IMR-90 (cell line): Measurements from ENCODE around the gene SDC4. TPM values are rescaled to one million over a fixed set of nuclear protein-coding genes. Genes with fewer than 3 reads are reported as not detected.

Experiments
- ATAC-seq: fragments of 200-7000 bp; cut with Tn5 transposase; 2 replicates; pipeline ENCODE4 v1.9.1; 2020; ENCODE audit warnings: low read depth, mild to moderate bottlenecking, moderate library complexity
- BruUV-seq: library from RNA; stranded (reverse); fragments of 400-500 nt; replicated peaks from 2 replicates; lab custom pipeline; 2021; lab: Mats Ljungman, UMichigan
- CTCF ChIA-PET: fragments of 300-600 bp; formaldehyde crosslinking; extraction: SDS; loops from one replicate; lab custom pipeline; 2021; ENCODE audit warnings: antibody characterized with exemption; lab: Yijun Ruan, JAX
- POLR2A ChIA-PET: fragments of 300-600 bp; sonication (Branson Sonifier 250); formaldehyde crosslinking; loops from one replicate; lab custom pipeline; 2022; ENCODE audit warnings: antibody characterized with exemption; ENCODE audit not compliant: unreplicated experiment; lab: Charles Lee
- DNase-seq: peaks from one replicate; pipeline ENCODE4 v3.0.0; 2013
- H2AFZ ChIP-seq: replicated peaks from 2 replicates; pipeline ENCODE3; 2013; ENCODE audit warnings: low read length, mild to moderate bottlenecking; ENCODE audit not compliant: poor library complexity
- H2AK5ac ChIP-seq: 2 replicates; pipeline ENCODE4 v1.6.1; 2013; ENCODE audit warnings: low read depth, low read length, inconsistent platforms
- H2AK9ac ChIP-seq: replicated peaks from 2 replicates; pipeline ENCODE3; 2013; ENCODE audit warnings: mild to moderate bottlenecking, low read depth, low read length, moderate library complexity; ENCODE audit not compliant: poor library complexity
- H2BK120ac ChIP-seq: 2 replicates; pipeline ENCODE4 v1.6.1; 2013; ENCODE audit warnings: low read depth, low read length, inconsistent platforms
- H2BK15ac ChIP-seq: 3 replicates; pipeline ENCODE4 v1.6.1; 2013; ENCODE audit warnings: low read depth, low read length, inconsistent platforms
- H2BK20ac ChIP-seq: 2 replicates; pipeline ENCODE4 v1.6.1; 2013; ENCODE audit warnings: low read depth, mild to moderate bottlenecking, inconsistent platforms, low read length, moderate library complexity
- H2BK5ac ChIP-seq: 2 replicates; pipeline ENCODE4 v1.6.1; 2013; ENCODE audit warnings: mild to moderate bottlenecking, low read depth, low read length, inconsistent platforms; ENCODE audit not compliant: poor library complexity, severe bottlenecking
- H3K14ac ChIP-seq: replicated peaks from 2 replicates; pipeline ENCODE4 v1.6.1; 2013; ENCODE audit warnings: low read depth, low read length, inconsistent platforms
- H3K18ac ChIP-seq: 2 replicates; pipeline ENCODE4 v1.6.1; 2013; ENCODE audit warnings: low read depth, low read length, control low read depth
- H3K23ac ChIP-seq: 2 replicates; pipeline ENCODE4 v1.6.1; 2013; ENCODE audit warnings: low read depth, low read length, inconsistent platforms
- H3K27ac ChIP-seq: 2 replicates; pipeline ENCODE4 v1.5.1; 2013; ENCODE audit warnings: mild to moderate bottlenecking, control low read depth, low read length; ENCODE audit not compliant: insufficient read depth
- H3K27me3 ChIP-seq: 2 replicates; pipeline ENCODE4 v1.6.1; 2013; ENCODE audit warnings: low read length; ENCODE audit not compliant: control insufficient read depth, insufficient read depth
- H3K36me3 ChIP-seq: 2 replicates; pipeline ENCODE4 v1.6.1; 2013; ENCODE audit warnings: low read length, mixed read lengths; ENCODE audit not compliant: control insufficient read depth, insufficient read depth
- H3K4ac ChIP-seq: 2 replicates; pipeline ENCODE4 v1.6.1; 2013; ENCODE audit warnings: low read depth, low read length, inconsistent platforms
- H3K4me1 ChIP-seq: 2 replicates; pipeline ENCODE4 v1.6.1; 2013; ENCODE audit warnings: low read length, mixed read lengths; ENCODE audit not compliant: control insufficient read depth, insufficient read depth
- H3K4me2 ChIP-seq: 2 replicates; pipeline ENCODE4 v1.6.1; 2013; ENCODE audit warnings: low read depth, mild to moderate bottlenecking, control low read depth, low read length, moderate library complexity
- H3K4me3 ChIP-seq: 2 replicates; pipeline ENCODE4 v1.5.1; 2013; ENCODE audit warnings: low read depth, mild to moderate bottlenecking, control low read depth, low read length, moderate library complexity; ENCODE audit not compliant: insufficient read depth
- H3K56ac ChIP-seq: 2 replicates; pipeline ENCODE4 v1.6.1; 2013; ENCODE audit warnings: low read length, inconsistent platforms; ENCODE audit not compliant: insufficient read depth; ENCODE audit errors: extremely low read depth
- H3K79me1 ChIP-seq, 2 experiments: 2 replicates each; pipeline ENCODE4 v1.6.1; 2013; ENCODE audit warnings: low read length in 2 of 2, inconsistent platforms in 1 of 2, low read depth in 1 of 2
- H3K9ac ChIP-seq: 2 replicates; pipeline ENCODE4 v1.6.1; 2013; ENCODE audit warnings: low read depth, low read length, control low read depth
- H3K9me1 ChIP-seq: 2 replicates; pipeline ENCODE4 v1.6.1; 2013; ENCODE audit warnings: low read length, inconsistent platforms; ENCODE audit not compliant: insufficient read depth
- H3K9me3 ChIP-seq: 2 replicates; pipeline ENCODE4 v1.6.1; 2013; ENCODE audit warnings: low read length; ENCODE audit not compliant: control insufficient read depth, insufficient read depth
- H4K20me1 ChIP-seq: 2 replicates; pipeline ENCODE4 v1.6.1; 2013; ENCODE audit warnings: low read length, inconsistent platforms; ENCODE audit not compliant: insufficient read depth
- H4K5ac ChIP-seq: 2 replicates; pipeline ENCODE4 v1.6.1; 2013; ENCODE audit warnings: mild to moderate bottlenecking, low read depth, low read length, control low read depth
- H4K8ac ChIP-seq, 2 experiments: 2 replicates each; pipeline ENCODE4 v1.6.1; 2013; ENCODE audit warnings: low read depth in 2 of 2, low read length in 2 of 2, control low read depth in 1 of 2, inconsistent platforms in 1 of 2
- H4K91ac ChIP-seq: 2 replicates; pipeline ENCODE4 v1.6.1; 2013; ENCODE audit warnings: low read depth, low read length, inconsistent platforms; ENCODE audit not compliant: insufficient read depth
- BHLHE40 ChIP-seq: fragments of 150-350 bp; IDR thresholded peaks from 2 replicates; pipeline ENCODE4 v1.6.1; 2016; ENCODE audit warnings: mild to moderate bottlenecking, low read depth, low read length
- CEBPB ChIP-seq: IDR thresholded peaks from 2 replicates; pipeline ENCODE4 v1.6.1; 2012; ENCODE audit warnings: low read depth, low read length, improper control_type of control experiment
- CHD1 ChIP-seq: IDR thresholded peaks from 2 replicates; pipeline ENCODE4 v1.6.1; 2012; ENCODE audit warnings: low read depth, low read length, improper control_type of control experiment
- CTCF ChIP-seq: conservative IDR thresholded peaks from 2 replicates; pipeline ENCODE4 v1.5.1; 2012; ENCODE audit warnings: mild to moderate bottlenecking, low read depth, low read length, improper control_type of control experiment
- ELK1 ChIP-seq: fragments of 150-350 bp; IDR thresholded peaks from 2 replicates; pipeline ENCODE4 v1.6.1; 2016; ENCODE audit warnings: low read depth, mild to moderate bottlenecking, low read length, moderate library complexity, borderline replicate concordance
- FOS ChIP-seq: fragments of 150-350 bp; IDR thresholded peaks from 2 replicates; pipeline ENCODE4 v1.6.1; 2016; ENCODE audit warnings: low read depth, low read length
- MAFK ChIP-seq: IDR thresholded peaks from 2 replicates; pipeline ENCODE4 v1.6.1; 2012; ENCODE audit warnings: low read depth, low read length, improper control_type of control experiment
- MAZ ChIP-seq: IDR thresholded peaks from 2 replicates; pipeline ENCODE4 v1.6.1; 2012; ENCODE audit warnings: low read depth, mild to moderate bottlenecking, low read length, improper control_type of control experiment, moderate library complexity, borderline replicate concordance
- MXI1 ChIP-seq: IDR thresholded peaks from 2 replicates; pipeline ENCODE4 v1.6.1; 2012; ENCODE audit warnings: low read depth, mild to moderate bottlenecking, low read length, moderate library complexity, borderline replicate concordance
- NFE2L2 ChIP-seq: fragments of 150-350 bp; IDR thresholded peaks from 2 replicates; pipeline ENCODE4 v1.6.1; 2016; ENCODE audit warnings: low read depth, mild to moderate bottlenecking, low read length
- POLR2A ChIP-seq: IDR thresholded peaks from 2 replicates; pipeline ENCODE4 v1.6.1; 2012; ENCODE audit warnings: mild to moderate bottlenecking, low read depth, low read length
- RAD21 ChIP-seq: IDR thresholded peaks from 2 replicates; pipeline ENCODE4 v1.6.1; 2012; ENCODE audit warnings: low read length, improper control_type of control experiment
- RCOR1 ChIP-seq: IDR thresholded peaks from 2 replicates; pipeline ENCODE4 v1.6.1; 2012; ENCODE audit warnings: mild to moderate bottlenecking, low read length, improper control_type of control experiment; ENCODE audit not compliant: insufficient replicate concordance
- RFX5 ChIP-seq: IDR thresholded peaks from 2 replicates; pipeline ENCODE4 v1.8.0; 2012; ENCODE audit warnings: low read depth, mild to moderate bottlenecking, low read length, moderate library complexity
- SMC3 ChIP-seq: fragments of 150-350 bp; IDR thresholded peaks from 2 replicates; pipeline ENCODE4 v1.6.1; 2016; ENCODE audit warnings: low read depth, mild to moderate bottlenecking, antibody characterized with exemption, low read length, moderate library complexity
- USF2 ChIP-seq: fragments of 150-350 bp; IDR thresholded peaks from 2 replicates; pipeline ENCODE4 v1.6.1; 2017; ENCODE audit warnings: mild to moderate bottlenecking, antibody characterized with exemption, low read length, low read depth
- WGBS, 2 experiments: methylation state at CpG; one replicate each; pipeline versions ENCODE4 v1.1.5 to v1.1.7; 2013; ENCODE audit warnings: missing lambda C conversion rate in 2 of 2; ENCODE audit not compliant: insufficient read length in 1 of 2; ENCODE audit errors: extremely low coverage in 2 of 2; 5-methylcytosine and 5-hydroxymethylcytosine counted together
- dilution Hi-C: fragments of 300-500 bp; cut with HindIII; formaldehyde crosslinking; loops from one replicate; pipeline ENCODE4 v1.14.3; 2018; ENCODE audit warnings: low sequenced_read_pairs; ENCODE audit not compliant: unreplicated experiment
- in situ Hi-C: fragments of 300-500 bp; cut with MboI; formaldehyde crosslinking; loops from 3 replicates; pipeline ENCODE4 v1.14.3; 2019; ENCODE audit warnings: low sequenced_read_pairs, inconsistent platforms, mixed read lengths
- intact Hi-C: fragments of 100-400 bp; cut with micrococcal nuclease; formaldehyde crosslinking; loops from 2 replicates; pipeline ENCODE4 v1.10.0; 2022
- polyA plus RNA-seq, 3 experiments: library from polyadenylated mRNA; depleted of rRNA; stranded (reverse); fragments of >200 nt; gene quantifications; 2 replicates each; pipeline ENCODE4 v1.2.3, GENCODE V29; 2012; ENCODE audit warnings: low replicate concordance in 1 of 3
- total RNA-seq: library from RNA; depleted of rRNA; stranded (reverse); fragments of >200 nt; gene quantifications from 2 replicates; pipeline ENCODE4 v1.2.3, GENCODE V29; 2012

SDC4 gene
- total and polyA plus RNA-seq, 2 of the 4 experiments (the other 2 are of a cell fraction): 203 to 265 TPM

GRCh38 chr20:45366631-45367030 lies 18.4 kb upstream of the SDC4 start:
- Histone ChIP-seq H3K9me1 (peaks cover 4% of the 10 kb centered on the region; the same call in 1 of the 2 replicates), H2AFZ (no peak overlapping the region), H3K56ac (no peak overlapping the region), H4K91ac (no peak overlapping the region), H3K4me3 (no peak overlapping the region), H3K27ac (no peak overlapping the region), H3K23ac (no peak overlapping the region), H3K36me3 (peaks cover 19% of the 10 kb centered on the region), H3K9me3 (no peaks in the 10 kb centered on the region), H2AK5ac (no peak overlapping the region), H3K14ac (no peak overlapping the region), H2BK120ac (no peak overlapping the region), H2BK15ac (no peak overlapping the region), H3K9ac (no peak overlapping the region), H3K27me3 (no peaks in the 10 kb centered on the region), H2BK20ac (no peak overlapping the region), H3K18ac (no peak overlapping the region), H3K4me2 (no peak overlapping the region), H4K5ac (no peak overlapping the region), H3K4me1 (0 out of 2 replicates have a peak, but pooled peaks cover 3% of the 10 kb centered on the region), H3K4ac (no peak overlapping the region), H4K8ac (no peak overlapping the region), H2BK5ac (no peak overlapping the region), H3K79me1 (peaks cover 9 to 39% of the 10 kb centered on the region in 2 experiments), H2AK9ac (no peak overlapping the region), H4K20me1 (no peaks in the 10 kb centered on the region)
- dilution Hi-C loops: no loop called here
- ChIA-PET CTCF (no interaction called here), POLR2A (no interaction called here)
- WGBS, 2 experiments: 86% methylated on average over 7 of the region's 11 CpGs; no CpG with 5 or more reads in 1 of the 2 experiments
- intact Hi-C loops: no loop called here
- ATAC-seq (no peak), DNase-seq (no peak)
- no TSS peak for BruUV-seq
- in situ Hi-C loops: no loop called here
- no peak for TF ChIP-seq CTCF
- no peak for TF ChIP-seq FOS
- TF ChIP-seq BHLHE40: no peak
- no peak for TF ChIP-seq POLR2A
- TF ChIP-seq RAD21: no peak
- no peak for TF ChIP-seq CEBPB
- TF ChIP-seq ELK1: no peak
- no peak for TF ChIP-seq MAFK
- no peak for TF ChIP-seq CHD1
- TF ChIP-seq MAZ: no peak
- no peak for TF ChIP-seq SMC3
- no peak for TF ChIP-seq RCOR1
- no peak for TF ChIP-seq MXI1
- no peak for TF ChIP-seq RFX5
- TF ChIP-seq NFE2L2: no peak
- no peak for TF ChIP-seq USF2
